T-cell (primary cell): ENCODE results near the gene MAPK8IP3. TPM values are rescaled to one million over a fixed set of nuclear protein-coding genes. Genes with fewer than 3 reads are reported as not detected.

ENCODE experiments used
- ATAC-seq, 4 experiments: fragments of 200-7000 bp in 3 of 4; fragments of 150-1000 bp in 1 of 4; cut with Tn5 transposase; replicated peaks in 1 of 4; 1 replicate in 3 of 4; 2 replicates in 1 of 4; pipeline ENCODE4 v1.10.0; 2021; ENCODE audit warnings: moderate library complexity in 3 of 4, mild to moderate bottlenecking in 2 of 4, moderate number of reproducible peaks in 1 of 4
- CTCF ChIA-PET, 2 donors: fragments of 300-600 bp; sonication (Branson Sonifier 250); formaldehyde crosslinking; loops; one replicate each; lab custom pipeline; 2022; ENCODE audit warnings: antibody characterized with exemption in 2 of 2; lab: Charles Lee
- POLR2A ChIA-PET, 2 donors: fragments of 300-600 bp; sonication (Branson Sonifier 250); formaldehyde crosslinking; loops; one replicate each; lab custom pipeline; 2022; ENCODE audit warnings: antibody characterized with exemption in 2 of 2; lab: Charles Lee
- DNase-seq, 35 experiments: peaks; one replicate each; pipeline versions ENCODE4 v3.0.0 to v3.0.0-alpha.2; 2013 to 2023
- H3K27ac ChIP-seq: one replicate; pipeline ENCODE4 v1.5.1; 2013; ENCODE audit warnings: low read length
- H3K27me3 ChIP-seq, 2 experiments: replicated peaks in 1 of 2; 1 replicate in 1 of 2; 2 replicates in 1 of 2; pipeline versions ENCODE4 v1.6.1 to v1.7.0; 2013; ENCODE audit warnings: low read length in 1 of 2, mixed read lengths in 1 of 2; ENCODE audit not compliant: control insufficient read depth in 2 of 2, insufficient read depth in 2 of 2; ENCODE audit errors: extremely low read depth in 1 of 2
- H3K36me3 ChIP-seq, 2 donors: 1 replicate in 1 of 2; 2 replicates in 1 of 2; pipeline versions ENCODE4 v1.6.1 to v1.7.0; 2013; ENCODE audit warnings: low read length in 1 of 2; ENCODE audit not compliant: control insufficient read depth in 2 of 2, insufficient read depth in 1 of 2; ENCODE audit errors: extremely low read depth in 1 of 2
- H3K4me1 ChIP-seq, 2 experiments: 1 replicate in 1 of 2; 2 replicates in 1 of 2; pipeline versions ENCODE4 v1.6.1 to v1.7.0; 2013; ENCODE audit warnings: low read length in 2 of 2, mixed read lengths in 1 of 2; ENCODE audit not compliant: insufficient read depth in 2 of 2, control insufficient read depth in 1 of 2; ENCODE audit errors: extremely low read depth in 1 of 2
- H3K4me3 ChIP-seq, 2 donors: 1 replicate in 1 of 2; 2 replicates in 1 of 2; pipeline versions ENCODE4 v1.5.1 to v1.7.0; 2013; ENCODE audit warnings: mild to moderate bottlenecking in 2 of 2, low read length in 1 of 2, moderate library complexity in 1 of 2; ENCODE audit not compliant: control insufficient read depth in 1 of 2; ENCODE audit errors: extremely low read depth in 1 of 2
- H3K9me3 ChIP-seq: 2 replicates; pipeline ENCODE4 v1.7.0; 2013
- H3K27ac Mint-ChIP-seq, 2 donors: one replicate each; pipeline ENCODE4 v1.8.0; 2020 to 2021; ENCODE audit warnings: mild to moderate bottlenecking in 2 of 2, mixed read lengths in 2 of 2
- H3K27me3 Mint-ChIP-seq, 2 donors: one replicate each; pipeline ENCODE4 v1.8.0; 2021 to 2022; ENCODE audit warnings: mixed read lengths in 2 of 2
- H3K36me3 Mint-ChIP-seq: one replicate; pipeline ENCODE4 v1.8.0; 2021; ENCODE audit warnings: mixed read lengths
- H3K4me1 Mint-ChIP-seq, 3 donors: one replicate each; pipeline ENCODE4 v1.8.0; 2020 to 2022; ENCODE audit warnings: mixed read lengths in 3 of 3, mild to moderate bottlenecking in 1 of 3
- H3K4me3 Mint-ChIP-seq, 3 donors: one replicate each; pipeline ENCODE4 v1.8.0; 2020 to 2022; ENCODE audit warnings: mild to moderate bottlenecking in 3 of 3, mixed read lengths in 3 of 3, moderate library complexity in 3 of 3
- H3K9me3 Mint-ChIP-seq, 3 donors: one replicate each; pipeline ENCODE4 v1.8.0; 2020 to 2022; ENCODE audit warnings: mixed read lengths in 3 of 3
- WGBS: methylation state at CpG from one replicate; pipeline ENCODE4 v1.1.5; 2013; ENCODE audit warnings: missing lambda C conversion rate; ENCODE audit not compliant: insufficient coverage; 5-methylcytosine and 5-hydroxymethylcytosine counted together
- total RNA-seq, 35 experiments: library from RNA in 6 of 35; stranded (reverse) in 6 of 35; fragments of 120-200 nt in 1 of 35; gene quantifications; one replicate each; pipeline versions ENCODE4 v1.2.1 to v1.2.4 and lab custom pipeline; 2013 to 2026

MAPK8IP3 gene
- total RNA-seq, 5 donors from 2014 or later (not counting 1 experiment from before 2014, with no cell fraction given): 216 to 309 (median 290) TPM

DNA sequence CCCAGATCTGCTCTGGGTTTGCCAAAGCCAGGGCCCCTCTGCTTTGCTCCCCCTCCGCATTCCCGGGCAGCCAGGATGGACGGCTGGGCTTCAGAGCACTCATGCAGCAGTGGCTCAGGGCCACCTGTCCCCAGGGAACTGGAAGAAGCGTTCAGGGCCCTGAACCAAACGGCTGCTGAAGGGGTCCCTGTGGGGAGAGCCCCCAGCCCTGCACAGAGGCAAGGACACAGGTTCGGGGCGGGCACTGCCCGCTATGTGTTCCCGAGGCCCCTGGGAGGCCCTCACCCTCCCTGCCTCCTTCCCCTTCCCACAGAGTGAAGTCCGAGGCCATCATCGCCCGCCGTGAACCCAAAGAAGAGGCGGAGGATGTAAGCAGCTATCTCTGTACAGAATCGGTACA is 54.9 kb downstream of the MAPK8IP3 start:
- no peak overlapping the region for H3K4me3 ChIP-seq
- H3K27me3 ChIP-seq: no peaks in the 10 kb centered on the region
- Mint-ChIP-seq H3K36me3 (peaks cover 12% of the 10 kb centered on the region), H3K4me1 (peaks cover 0 to 15% (median 9%) of the 10 kb centered on the region in 3 donors), H3K27ac (no peak overlapping the region), H3K9me3 (no peaks in the 10 kb centered on the region), H3K4me3 (no peak overlapping the region), H3K27me3 (no peaks in the 10 kb centered on the region)
- no peak for ATAC-seq
- no peak for DNase-seq
- peaks cover 25 to 47% of the 10 kb centered on the region in 2 donors for H3K36me3 ChIP-seq
- CTCF ChIA-PET: no interaction called here
- no peaks in the 10 kb centered on the region for H3K9me3 ChIP-seq
- H3K27ac ChIP-seq: no peak overlapping the region
- H3K4me1 ChIP-seq: peaks cover 0 to 14% of the 10 kb centered on the region in 2 experiments
- POLR2A ChIA-PET: no interaction called here
- 96% methylated on average over 11 of the region's 15 CpGs for WGBS

DNA sequence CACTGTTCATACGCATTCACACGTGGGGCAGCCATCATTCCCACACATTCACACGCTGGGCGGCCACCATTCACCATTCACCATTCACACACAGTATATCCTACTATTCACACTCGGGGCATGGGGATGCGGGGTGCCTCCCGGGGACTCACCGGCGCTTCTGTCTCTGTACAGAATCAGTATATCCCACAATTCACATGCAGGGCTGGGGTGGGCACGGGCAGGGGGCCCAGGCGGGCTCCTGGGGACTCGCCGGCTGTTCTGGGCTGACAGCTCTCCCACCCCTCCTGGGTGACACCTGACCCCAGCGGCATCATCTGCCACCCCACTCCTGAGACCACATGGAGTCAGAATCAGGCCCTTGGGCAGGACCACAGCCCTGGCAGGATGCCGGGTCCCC is 55.8 kb downstream of the MAPK8IP3 start:
- H3K36me3 ChIP-seq: peaks cover 28 to 53% of the 10 kb centered on the region in 2 donors
- Mint-ChIP-seq H3K4me3 (no peak overlapping the region), H3K4me1 (peaks cover 0 to 12% (median 7%) of the 10 kb centered on the region in 3 donors), H3K27ac (no peak overlapping the region), H3K27me3 (no peaks in the 10 kb centered on the region), H3K36me3 (peaks cover 12% of the 10 kb centered on the region), H3K9me3 (no peaks in the 10 kb centered on the region)
- ATAC-seq (no peak), DNase-seq (no peak)
- no peak overlapping the region for H3K27ac ChIP-seq
- CTCF ChIA-PET: no interaction called here
- no peaks in the 10 kb centered on the region for H3K27me3 ChIP-seq
- POLR2A ChIA-PET: no interaction called here
- H3K4me1 ChIP-seq: peaks cover 0 to 14% of the 10 kb centered on the region in 2 experiments
- WGBS: 95% methylated on average over 14 of the region's 15 CpGs
- no peaks in the 10 kb centered on the region for H3K9me3 ChIP-seq
- H3K4me3 ChIP-seq: no peak overlapping the region

DNA sequence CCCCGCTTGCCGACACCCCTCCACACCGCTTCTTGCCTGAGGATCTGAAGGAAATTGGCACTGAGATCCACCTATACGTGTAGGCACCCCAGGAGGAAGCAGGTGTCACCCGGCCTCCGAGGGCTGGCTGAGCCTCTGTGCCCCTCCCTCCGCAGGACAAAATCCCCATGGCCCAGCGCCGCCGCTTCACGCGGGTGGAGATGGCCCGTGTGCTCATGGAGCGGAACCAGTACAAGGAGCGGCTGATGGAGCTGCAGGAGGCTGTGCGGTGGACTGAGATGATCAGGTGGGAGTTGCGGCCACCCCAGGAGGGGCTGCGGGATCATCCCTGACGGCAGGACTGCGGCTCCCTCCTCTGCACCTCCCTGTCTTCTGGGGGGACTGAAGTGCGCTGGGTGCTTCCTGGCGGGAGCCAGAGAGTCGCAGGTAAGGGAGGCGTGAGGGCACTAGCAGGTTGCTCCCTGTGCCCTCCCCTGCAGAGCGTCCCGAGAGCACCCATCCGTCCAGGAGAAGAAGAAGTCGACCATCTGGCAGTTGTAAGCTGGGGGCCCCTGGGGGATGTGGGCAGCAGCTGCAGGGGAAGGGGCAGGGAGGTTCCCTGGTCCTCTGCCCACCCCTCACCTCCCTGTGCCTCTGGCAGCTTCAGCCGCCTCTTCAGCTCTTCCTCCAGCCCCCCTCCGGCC is 56.3 kb downstream of the MAPK8IP3 start:
- ATAC-seq (no peak), DNase-seq (no peak)
- Mint-ChIP-seq H3K4me1 (peaks cover 0 to 6% (median 2%) of the 10 kb centered on the region in 3 donors), H3K27me3 (no peaks in the 10 kb centered on the region), H3K27ac (no peak overlapping the region), H3K9me3 (no peaks in the 10 kb centered on the region), H3K36me3 (peaks cover 14% of the 10 kb centered on the region), H3K4me3 (no peak overlapping the region)
- H3K27me3 ChIP-seq: no peaks in the 10 kb centered on the region
- peaks cover 0 to 8% of the 10 kb centered on the region in 2 experiments for H3K4me1 ChIP-seq
- POLR2A ChIA-PET: no interaction called here
- H3K36me3 ChIP-seq: peaks cover 28 to 59% of the 10 kb centered on the region in 2 donors
- CTCF ChIA-PET: no interaction called here
- H3K4me3 ChIP-seq: no peak overlapping the region
- H3K9me3 ChIP-seq: no peaks in the 10 kb centered on the region
- H3K27ac ChIP-seq: no peak overlapping the region
- 97% methylated on average over 22 of the region's 30 CpGs for WGBS

DNA sequence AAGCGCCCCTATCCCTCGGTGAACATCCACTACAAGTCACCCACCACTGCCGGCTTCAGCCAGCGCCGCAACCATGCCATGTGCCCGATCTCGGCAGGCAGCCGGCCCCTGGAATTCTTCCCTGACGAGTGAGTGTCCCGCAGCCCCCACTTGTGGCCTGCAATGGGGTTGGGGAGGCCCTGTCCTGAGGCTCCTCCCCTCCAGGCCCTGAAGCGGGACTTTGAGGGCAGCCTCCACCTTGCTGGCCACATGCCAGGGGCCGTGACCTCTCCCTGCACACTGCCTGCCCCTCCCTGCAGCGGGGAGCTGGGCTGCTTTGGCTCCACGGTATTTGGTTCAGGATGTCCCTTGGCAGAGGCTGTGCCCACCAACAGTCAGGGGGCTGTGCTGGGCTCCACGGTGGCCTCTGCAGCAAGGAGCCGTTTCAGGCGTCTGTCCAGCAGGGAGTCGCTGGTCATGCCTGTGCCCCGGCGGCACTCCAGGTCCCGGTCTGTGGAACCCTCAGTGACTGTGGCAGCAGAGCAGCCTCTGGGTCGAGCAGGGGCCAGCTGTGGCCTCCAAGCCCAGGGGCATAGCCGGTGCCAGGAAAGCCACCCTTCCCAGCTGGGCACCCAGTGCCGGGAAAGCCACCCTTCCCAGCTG is 57.0 kb downstream of the MAPK8IP3 start:
- CTCF ChIA-PET: no interaction called here

DNA sequence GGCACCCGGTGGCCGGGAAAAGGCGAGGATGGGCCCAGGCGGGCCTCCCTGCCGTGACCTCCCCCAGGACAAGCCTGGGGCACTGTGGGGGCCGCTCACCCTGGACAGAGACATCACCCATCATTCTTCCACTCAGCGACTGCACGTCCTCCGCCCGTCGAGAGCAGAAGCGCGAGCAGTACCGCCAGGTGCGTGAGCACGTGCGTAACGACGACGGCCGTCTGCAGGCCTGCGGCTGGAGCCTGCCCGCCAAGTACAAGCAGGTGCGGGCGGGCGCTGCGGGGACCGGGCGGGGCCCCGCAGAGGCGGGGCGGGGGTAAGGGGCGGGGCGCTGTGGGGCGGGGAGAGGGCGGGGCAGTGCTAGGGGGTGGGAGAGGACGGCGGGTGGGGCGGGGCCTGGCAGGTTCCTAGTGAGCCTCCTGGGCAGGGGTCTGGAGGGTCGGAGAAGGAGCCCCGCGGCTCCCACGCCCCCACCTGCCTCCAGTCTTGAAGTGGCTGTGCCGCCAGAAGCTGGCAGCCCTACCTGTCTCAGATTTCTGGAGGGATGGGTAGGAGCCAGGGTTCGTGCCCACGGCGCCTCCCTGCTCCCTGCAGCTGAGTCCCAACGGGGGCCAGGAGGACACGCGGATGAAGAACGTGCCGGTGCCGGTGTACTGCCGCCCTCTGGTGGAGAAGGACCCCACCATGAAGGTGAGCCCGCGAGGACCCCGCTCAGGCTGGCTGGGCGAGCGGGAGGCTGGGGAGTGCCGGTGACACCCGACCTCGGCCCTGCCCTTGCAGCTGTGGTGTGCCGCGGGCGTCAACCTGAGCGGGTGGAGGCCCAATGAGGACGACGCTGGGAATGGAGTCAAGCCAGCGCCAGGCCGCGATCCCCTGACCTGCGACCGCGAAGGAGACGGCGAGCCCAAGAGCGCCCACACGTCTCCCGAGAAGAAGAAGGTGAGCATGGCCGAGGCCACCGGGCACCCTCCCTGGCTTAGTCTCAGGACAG is 57.8 kb downstream of the MAPK8IP3 start:
- no peak overlapping the region for H3K27ac ChIP-seq
- H3K36me3 ChIP-seq: peaks cover 28 to 59% of the 10 kb centered on the region in 2 donors
- Mint-ChIP-seq H3K36me3 (peaks cover 17% of the 10 kb centered on the region), H3K27me3 (no peaks in the 10 kb centered on the region), H3K9me3 (no peaks in the 10 kb centered on the region), H3K4me1 (no peaks in the 10 kb centered on the region), H3K27ac (no peak overlapping the region), H3K4me3 (no peak overlapping the region)
- no peaks in the 10 kb centered on the region for H3K27me3 ChIP-seq
- no peaks in the 10 kb centered on the region for H3K4me1 ChIP-seq
- CTCF ChIA-PET: no interaction called here
- DNase-seq (no peak), ATAC-seq (no peak)
- H3K4me3 ChIP-seq: no peak overlapping the region
- POLR2A ChIA-PET: interaction anchor here in 1 of 2 donors (0.6 kb wide), 1 partner anchor 34 kb away, joined by 3 read pairs; no protein-coding TSS in a partner anchor
- H3K9me3 ChIP-seq: no peaks in the 10 kb centered on the region
- WGBS: 94% methylated on average over 54 of the region's 81 CpGs

More for the DNA sequence above, 57.0 kb downstream of the MAPK8IP3 start:
- H3K4me1 Mint-ChIP-seq: peaks cover 0 to under 1% (median 0%) of the 10 kb centered on the region in 3 donors
- Histone ChIP-seq H3K36me3 (peaks cover 28 to 64% of the 10 kb centered on the region in 2 donors), H3K4me3 (no peak overlapping the region), H3K9me3 (no peaks in the 10 kb centered on the region), H3K27me3 (no peaks in the 10 kb centered on the region), H3K27ac (no peak overlapping the region), H3K4me1 (peaks cover 0 to 2% of the 10 kb centered on the region in 2 experiments)
- H3K27me3 Mint-ChIP-seq: no peaks in the 10 kb centered on the region
- WGBS: over 99% methylated on average over 24 of the region's 24 CpGs
- no peak overlapping the region for H3K4me3 Mint-ChIP-seq
- H3K27ac Mint-ChIP-seq: no peak overlapping the region
- H3K36me3 Mint-ChIP-seq: peaks cover 16% of the 10 kb centered on the region
- H3K9me3 Mint-ChIP-seq: no peaks in the 10 kb centered on the region
- POLR2A ChIA-PET: no interaction called here
- no peak for ATAC-seq
- DNase-seq: no peak

DNA sequence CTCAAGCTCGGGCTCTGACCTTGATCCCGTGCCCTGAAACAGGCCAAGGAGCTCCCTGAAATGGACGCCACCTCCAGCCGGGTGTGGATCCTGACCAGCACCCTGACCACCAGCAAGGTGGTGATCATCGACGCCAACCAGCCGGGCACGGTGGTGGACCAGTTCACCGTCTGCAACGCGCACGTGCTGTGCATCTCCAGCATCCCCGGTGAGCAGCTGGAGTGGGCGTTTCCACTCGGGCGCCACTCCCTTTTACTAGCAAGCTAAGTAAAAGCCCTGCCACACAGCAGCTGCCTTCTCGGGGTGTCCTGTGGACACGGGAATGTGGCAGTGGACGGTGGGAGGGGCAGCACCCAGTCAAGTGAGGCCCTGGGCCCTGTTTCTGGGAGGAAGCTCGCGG is 59.0 kb downstream of the MAPK8IP3 start:
- Histone ChIP-seq H3K27me3 (no peaks in the 10 kb centered on the region), H3K4me3 (no peak overlapping the region), H3K36me3 (peaks cover 28 to 59% of the 10 kb centered on the region in 2 donors), H3K27ac (no peak overlapping the region), H3K9me3 (no peaks in the 10 kb centered on the region), H3K4me1 (peaks cover 0 to 5% of the 10 kb centered on the region in 2 experiments)
- Mint-ChIP-seq H3K36me3 (peaks cover 17% of the 10 kb centered on the region), H3K9me3 (no peaks in the 10 kb centered on the region), H3K4me1 (peaks cover under 1 to 2% (median under 1%) of the 10 kb centered on the region in 3 donors), H3K27me3 (no peaks in the 10 kb centered on the region), H3K27ac (no peak overlapping the region), H3K4me3 (no peak overlapping the region)
- no peak for DNase-seq
- 91% methylated on average over 16 of the region's 21 CpGs for WGBS
- no peak for ATAC-seq
- ChIA-PET POLR2A (interaction anchor here in 1 of 2 donors (0.6 kb wide), 1 partner anchor 36 kb away, joined by 3 read pairs; no protein-coding TSS in a partner anchor), CTCF (no interaction called here)
